Measurements from ENCODE around the gene CIAO3. TPM values are rescaled to one million over a fixed set of nuclear protein-coding genes. Genes with fewer than 3 reads are reported as not detected.

The CIAO3 gene
- total RNA-seq, 1 experiment from 2014 or later: 21.9 TPM

DNA sequence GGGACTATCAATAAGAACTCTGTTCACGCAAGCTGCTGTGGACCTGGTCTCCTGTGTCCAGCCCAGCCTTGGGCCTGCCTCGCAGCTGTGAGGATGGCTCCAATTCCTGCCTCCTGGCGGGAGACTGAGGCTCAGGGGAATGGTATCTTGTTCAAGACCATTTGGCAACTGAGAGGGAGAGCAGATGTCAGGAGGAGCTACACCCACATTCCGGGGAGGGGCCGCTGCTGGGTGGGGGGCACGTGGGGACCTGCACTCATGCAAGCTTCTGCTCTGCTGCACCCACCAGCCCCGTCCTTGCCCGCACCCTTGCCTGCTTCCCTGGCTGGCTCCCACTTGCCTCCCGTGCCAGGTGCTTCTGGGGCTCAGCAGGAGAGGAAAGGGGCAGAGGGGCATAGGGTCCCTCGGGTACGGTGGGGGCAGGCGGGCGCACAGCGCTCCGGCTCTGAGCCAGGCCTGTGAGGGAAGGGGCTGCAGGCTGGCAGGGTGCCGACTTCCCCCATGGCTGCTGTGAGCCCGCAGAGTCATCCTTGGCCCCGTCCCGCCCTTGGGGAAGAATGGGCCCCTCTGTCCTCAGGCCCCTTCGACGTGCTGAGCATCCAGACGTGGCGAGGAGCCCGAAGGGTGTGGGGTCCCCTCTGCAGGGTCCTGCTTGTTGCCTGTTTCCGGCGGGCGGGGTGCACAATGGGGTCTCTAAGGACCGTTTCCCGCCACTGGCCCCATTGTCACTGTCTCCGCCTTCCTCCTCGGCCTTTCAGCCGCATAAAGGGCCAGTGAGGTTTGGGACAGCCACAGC lies 23.1 kb downstream of the CIAO3 start:
- Histone ChIP-seq H4K5ac (ENCODE audit: insufficient read length, low read depth, low read length) (no peak overlapping the region), H3K4ac (ENCODE audit: low read depth, low read length) (no peak overlapping the region), H3K9ac (ENCODE audit: extremely low read depth, insufficient read length, low read length) (no peak overlapping the region), H2AFZ (ENCODE audit: low read length) (no peak overlapping the region), H3K4me1 (ENCODE audit: insufficient read depth, low read length) (no peaks in the 10 kb centered on the region), H3K27ac (ENCODE audit: insufficient read length, low read depth, low read length) (no peak overlapping the region), H3K79me1 (ENCODE audit: insufficient read depth, low read depth, low read length, poor library complexity, severe bottlenecking) (no peaks in the 10 kb centered on the region), H3K14ac (ENCODE audit: insufficient read depth, low read length) (no peak overlapping the region; the same call in 1 of the 2 replicates), H2BK120ac (ENCODE audit: low read depth, low read length, poor library complexity, severe bottlenecking) (no peak overlapping the region), H3K23me2 (ENCODE audit: insufficient read length, low read depth, low read length, poor library complexity, severe bottlenecking) (peaks cover 10% of the 10 kb centered on the region), H3K4me2 (ENCODE audit: insufficient read depth, insufficient read length, low read length) (no peak overlapping the region), H3K79me2 (ENCODE audit: insufficient read depth, low read length) (no peaks in the 10 kb centered on the region), H2BK20ac (ENCODE audit: low read depth, low read length, poor library complexity, severe bottlenecking) (no peak overlapping the region), H2BK15ac (ENCODE audit: low read depth, low read length) (no peak overlapping the region), H4K20me1 (ENCODE audit: control insufficient read depth, insufficient read depth, insufficient read length) (no peaks in the 10 kb centered on the region), H2BK5ac (ENCODE audit: insufficient read length, low read length) (no peak overlapping the region), H4K8ac (replicated peaks; ENCODE audit: insufficient read length, low read depth, low read length) (no peak overlapping the region), H4K91ac (ENCODE audit: insufficient read length, low read depth, low read length) (no peak overlapping the region), H3T11ph (ENCODE audit: low read length) (no peak overlapping the region), H3K56ac (ENCODE audit: insufficient read length, low read depth, low read length) (no peak overlapping the region), H3K23ac (ENCODE audit: insufficient read length, low read depth, low read length) (no peak overlapping the region), H2AK5ac (ENCODE audit: insufficient read length, low read length) (no peak overlapping the region), H2BK12ac (ENCODE audit: insufficient read length, low read depth, low read length) (no peak overlapping the region), H3K18ac (ENCODE audit: insufficient read length, low read depth, low read length) (no peak overlapping the region), H3K9me3 (ENCODE audit: control insufficient read depth, low read depth, low read length) (no peaks in the 10 kb centered on the region), H3K27me3 (ENCODE audit: insufficient read depth, low read length) (no peaks in the 10 kb centered on the region; the same call in 1 of the 2 replicates)
- WGBS (ENCODE audit: extremely low coverage, insufficient read length, low lambda C conversion rate): no CpG with 5 or more reads among the region's 32 CpGs
- no peaks in the 10 kb centered on the region; a peak in 1 of 5 replicates for H3K9me3 Mint-ChIP-seq
- no peak overlapping the region for H3K27ac Mint-ChIP-seq
- peaks cover 0 to 1% (median 0%) of the 10 kb centered on the region in 3 experiments; a peak in 1 of 7 replicates for H3K36me3 Mint-ChIP-seq (ENCODE audit: insufficient read depth in 1 of 3, low read depth in 3 of 3)
- peaks cover 15 to 29% of the 10 kb centered on the region in 2 experiments for H3K4me1 Mint-ChIP-seq
- H3K4me3 Mint-ChIP-seq: no peak overlapping the region
- no peak for DNase-seq
- TF ChIP-seq, protein P1, sequence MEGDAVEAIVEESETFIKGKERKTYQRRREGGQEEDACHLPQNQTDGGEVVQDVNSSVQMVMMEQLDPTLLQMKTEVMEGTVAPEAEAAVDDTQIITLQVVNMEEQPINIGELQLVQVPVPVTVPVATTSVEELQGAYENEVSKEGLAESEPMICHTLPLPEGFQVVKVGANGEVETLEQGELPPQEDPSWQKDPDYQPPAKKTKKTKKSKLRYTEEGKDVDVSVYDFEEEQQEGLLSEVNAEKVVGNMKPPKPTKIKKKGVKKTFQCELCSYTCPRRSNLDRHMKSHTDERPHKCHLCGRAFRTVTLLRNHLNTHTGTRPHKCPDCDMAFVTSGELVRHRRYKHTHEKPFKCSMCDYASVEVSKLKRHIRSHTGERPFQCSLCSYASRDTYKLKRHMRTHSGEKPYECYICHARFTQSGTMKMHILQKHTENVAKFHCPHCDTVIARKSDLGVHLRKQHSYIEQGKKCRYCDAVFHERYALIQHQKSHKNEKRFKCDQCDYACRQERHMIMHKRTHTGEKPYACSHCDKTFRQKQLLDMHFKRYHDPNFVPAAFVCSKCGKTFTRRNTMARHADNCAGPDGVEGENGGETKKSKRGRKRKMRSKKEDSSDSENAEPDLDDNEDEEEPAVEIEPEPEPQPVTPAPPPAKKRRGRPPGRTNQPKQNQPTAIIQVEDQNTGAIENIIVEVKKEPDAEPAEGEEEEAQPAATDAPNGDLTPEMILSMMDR (conservative IDR thresholded peaks at IDR 0.05): no peak
- H3K27me3 Mint-ChIP-seq (ENCODE audit: low read depth): peaks cover 43% of the 10 kb centered on the region

Data from H9 (cell line).